Activated B cell treated with CpG ODN at 0.5 μM for 24 hours (primary cell): ENCODE measurements around the gene SOST. TPM values are rescaled to one million over a fixed set of nuclear protein-coding genes. Genes with fewer than 3 reads are reported as not detected.
A peak's percentile ranks its signal among the peaks of the same experiment; 100 is the strongest.

Experiments
- ATAC-seq: fragments of 200-7000 bp; cut with Tn5 transposase; one replicate; pipeline ENCODE4 v1.10.0; 2021; ENCODE audit warnings: low read depth, mild to moderate bottlenecking, moderate library complexity
- CTCF ChIA-PET: fragments of 350-600 bp; sonication (Branson Sonifier 250); formaldehyde crosslinking; loops from one replicate; lab custom pipeline; 2021; ENCODE audit warnings: antibody characterized with exemption; lab: Charles Lee
- POLR2A ChIA-PET: fragments of 350-600 bp; sonication (Branson Sonifier 250); formaldehyde crosslinking; loops from one replicate; lab custom pipeline; 2021; ENCODE audit warnings: antibody characterized with exemption; lab: Charles Lee
- DNase-seq: peaks from one replicate; pipeline ENCODE4 v3.0.0; 2022
- H3K27ac Mint-ChIP-seq: one replicate; pipeline ENCODE4 v1.8.0; 2020; ENCODE audit warnings: mixed read lengths
- H3K27me3 Mint-ChIP-seq: one replicate; pipeline ENCODE4 v1.8.0; 2021; ENCODE audit warnings: mixed read lengths
- H3K36me3 Mint-ChIP-seq: one replicate; pipeline ENCODE4 v1.8.0; 2021; ENCODE audit warnings: low read depth, mixed read lengths
- H3K4me1 Mint-ChIP-seq: one replicate; pipeline ENCODE4 v1.8.0; 2021; ENCODE audit warnings: mixed read lengths
- H3K4me3 Mint-ChIP-seq: one replicate; pipeline ENCODE4 v1.8.0; 2020; ENCODE audit warnings: mild to moderate bottlenecking, mixed read lengths
- H3K9me3 Mint-ChIP-seq: one replicate; pipeline ENCODE4 v1.8.0; 2020; ENCODE audit warnings: mixed read lengths
- CTCF ChIP-seq: fragments of 200-600 bp; IDR thresholded peaks from one replicate; pipeline ENCODE4 v1.8.0; 2022; ENCODE audit warnings: antibody characterized with exemption, mild to moderate bottlenecking
- intact Hi-C: fragments of 100-400 bp; cut with micrococcal nuclease; formaldehyde crosslinking; loops from one replicate; pipeline ENCODE4 v1.15.1; 2024
- total RNA-seq: library from RNA; stranded (reverse); gene quantifications from 2 replicates; pipeline ENCODE4 v1.2.3, GENCODE V29; 2022

The SOST gene
- total RNA-seq, 1 donor from 2014 or later = not detected

DNA sequence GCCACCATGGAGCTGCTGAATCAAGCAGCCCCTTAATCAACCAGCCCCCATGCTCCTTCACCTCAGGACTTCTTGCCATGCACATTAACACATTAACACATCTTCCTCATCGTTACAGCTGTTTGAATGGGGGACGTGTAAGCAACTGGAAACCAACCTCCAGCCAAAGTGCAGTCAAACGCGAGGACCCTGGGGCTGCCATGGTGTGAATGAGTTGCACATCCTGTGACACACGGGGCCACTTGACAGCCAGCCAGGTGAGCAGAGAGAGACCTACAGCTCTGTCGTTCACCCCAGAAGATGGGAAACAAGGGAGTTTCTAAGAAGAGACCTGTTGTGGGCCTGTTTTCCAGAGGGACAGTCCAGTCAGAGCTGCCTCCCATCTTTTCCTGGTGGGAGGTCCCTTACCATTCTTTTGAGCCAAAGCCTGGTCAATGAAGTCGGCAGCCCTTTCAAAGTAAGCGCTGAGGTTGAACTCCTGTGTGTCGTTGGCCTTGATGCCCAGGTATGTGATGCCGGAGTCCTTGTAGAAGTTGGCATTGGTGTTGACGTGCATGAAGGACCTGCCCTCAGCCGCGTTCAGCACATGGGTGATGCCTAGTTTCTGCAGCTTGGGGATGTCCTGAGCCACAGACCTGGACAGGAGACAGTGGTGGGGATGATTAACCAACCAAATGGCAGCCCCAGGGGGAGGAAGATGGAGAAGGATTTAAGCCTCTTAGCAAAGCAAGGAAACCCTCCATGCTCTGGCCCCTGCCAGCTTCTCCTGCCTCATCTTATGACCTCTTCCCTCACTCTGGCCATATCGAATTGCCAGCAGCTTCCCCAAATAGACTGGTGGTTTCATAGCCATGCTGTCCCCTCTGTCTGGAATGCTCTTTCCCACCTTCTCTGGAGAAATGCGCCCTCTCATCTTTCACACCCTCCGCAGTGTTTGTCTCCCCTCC is 16.0 kb upstream of the SOST start:
- CTCF ChIA-PET = no interaction called here

GRCh38 chr17:43772877-43773648 is 14.5 kb upstream of the SOST start:
- peak; percentile 59 for ATAC-seq
- POLR2A ChIA-PET = interaction anchor here (0.8 kb wide), 1 partner anchor 53 kb away, joined by 3 read pairs; no protein-coding TSS in a partner anchor

More for the DNA sequence above, 16.0 kb upstream of the SOST start:
- H3K36me3 Mint-ChIP-seq = peaks cover 31% of the 10 kb centered on the region
- no peak overlapping the region for H3K4me3 Mint-ChIP-seq
- POLR2A ChIA-PET = no interaction called here
- H3K27ac Mint-ChIP-seq = no peak overlapping the region
- intact Hi-C loops = no loop called here
- ATAC-seq (no peak), DNase-seq (no peak)
- no peak for TF ChIP-seq CTCF
- H3K4me1 Mint-ChIP-seq = peaks cover 41% of the 10 kb centered on the region
- no peaks in the 10 kb centered on the region for H3K27me3 Mint-ChIP-seq
- no peaks in the 10 kb centered on the region for H3K9me3 Mint-ChIP-seq

GRCh38 chr17:43771463-43771862 is 12.9 kb upstream of the SOST start:
- Mint-ChIP-seq H3K27me3 (no peaks in the 10 kb centered on the region), H3K4me1 (peaks cover 45% of the 10 kb centered on the region), H3K9me3 (no peaks in the 10 kb centered on the region), H3K4me3 (no peak overlapping the region), H3K36me3 (peaks cover 38% of the 10 kb centered on the region), H3K27ac (no peak overlapping the region)
- CTCF ChIA-PET = no interaction called here
- no peak for DNase-seq
- POLR2A ChIA-PET = no interaction called here
- no peak for TF ChIP-seq CTCF
- intact Hi-C loops = no loop called here
- no peak for ATAC-seq

More at GRCh38 chr17:43772877-43773648, 14.5 kb upstream of the SOST start:
- Mint-ChIP-seq H3K27ac (peak overlapping the region; percentile 83), H3K4me3 (peak overlapping the region; percentile 45), H3K27me3 (no peaks in the 10 kb centered on the region), H3K36me3 (peaks cover 38% of the 10 kb centered on the region), H3K9me3 (no peaks in the 10 kb centered on the region), H3K4me1 (peaks cover 46% of the 10 kb centered on the region)
- DNase-seq = no peak
- CTCF ChIA-PET = interaction anchor here (1.4 kb wide), 1 partner anchor 13 kb away, joined by 4 read pairs; no protein-coding TSS in a partner anchor
- no peak for TF ChIP-seq CTCF
- intact Hi-C loops = no loop called here

DNA sequence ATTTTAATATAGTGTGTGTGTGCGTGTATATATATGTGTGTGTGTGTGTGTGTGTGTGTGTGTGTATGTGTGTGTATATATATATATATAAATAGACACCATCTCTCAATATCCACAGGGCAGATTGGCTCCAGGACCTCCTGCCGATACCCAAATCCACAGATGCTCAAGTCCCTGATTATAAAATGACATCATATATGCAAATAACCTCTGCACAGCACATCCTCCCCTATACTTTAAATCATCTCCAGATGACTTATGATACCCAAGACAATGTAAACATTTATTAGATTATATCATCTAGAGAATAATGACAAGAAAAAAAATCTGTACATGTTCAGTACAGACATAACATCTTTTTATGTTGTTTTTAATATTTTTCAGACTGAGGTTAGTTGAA is 12.4 kb upstream of the SOST start:
- DNase-seq = no peak
- H3K36me3 Mint-ChIP-seq = peaks cover 38% of the 10 kb centered on the region
- no peak for TF ChIP-seq CTCF
- no peak overlapping the region for H3K27ac Mint-ChIP-seq
- H3K27me3 Mint-ChIP-seq = no peaks in the 10 kb centered on the region
- no peak overlapping the region for H3K4me3 Mint-ChIP-seq
- intact Hi-C loops = no loop called here
- H3K9me3 Mint-ChIP-seq = no peaks in the 10 kb centered on the region
- H3K4me1 Mint-ChIP-seq = peaks cover 45% of the 10 kb centered on the region
- CTCF ChIA-PET = interaction anchor here (1.9 kb wide), 1 partner anchor 10 kb away, joined by 4 read pairs; no protein-coding TSS in a partner anchor
- ATAC-seq = no peak
- POLR2A ChIA-PET = no interaction called here

DNA sequence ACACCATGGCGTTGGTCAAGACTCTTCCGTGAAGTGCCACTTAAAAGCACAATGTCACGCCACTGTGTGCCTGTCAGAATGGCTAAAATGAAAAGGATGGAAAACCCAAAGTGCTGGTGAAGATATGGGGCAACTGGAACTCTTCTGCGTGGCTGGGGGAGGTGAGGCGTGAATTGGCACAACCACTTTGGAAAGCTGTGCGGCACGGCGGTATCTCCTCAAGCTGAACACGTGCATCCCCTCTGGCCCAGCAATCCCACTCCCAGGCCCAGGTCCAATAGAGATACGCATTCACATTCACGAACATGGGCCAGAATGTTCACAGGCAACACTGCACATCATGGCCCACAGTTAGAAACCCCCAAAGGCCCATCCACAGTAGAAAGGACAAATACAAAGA is 11.3 kb upstream of the SOST start:
- no peaks in the 10 kb centered on the region for H3K27me3 Mint-ChIP-seq
- no peak for TF ChIP-seq CTCF
- intact Hi-C loops = no loop called here
- no peak for ATAC-seq
- ChIA-PET CTCF (interaction anchor here (1.9 kb wide), 1 partner anchor 9 kb away, joined by 4 read pairs; no protein-coding TSS in a partner anchor), POLR2A (no interaction called here)
- H3K4me1 Mint-ChIP-seq = peaks cover 37% of the 10 kb centered on the region
- peaks cover 36% of the 10 kb centered on the region for H3K36me3 Mint-ChIP-seq
- H3K27ac Mint-ChIP-seq = no peak overlapping the region
- no peaks in the 10 kb centered on the region for H3K9me3 Mint-ChIP-seq
- DNase-seq = no peak
- H3K4me3 Mint-ChIP-seq = no peak overlapping the region
